Activated CD4-positive, alpha-beta T cell treated with anti-CD3 and anti-CD28 coated beads for 48 hours (primary cell): ENCODE data around the gene RBM34.
"Not testable (repeated sequence)": the region's sequence is repeated elsewhere in the genome, so short reads cannot be mapped to it uniquely, and the experiment has no call there.

ENCODE experiments used
- DNase-seq: peaks from one replicate; pipeline ENCODE4 v3.0.0-alpha.2; 2020

Gene RBM34

DNA sequence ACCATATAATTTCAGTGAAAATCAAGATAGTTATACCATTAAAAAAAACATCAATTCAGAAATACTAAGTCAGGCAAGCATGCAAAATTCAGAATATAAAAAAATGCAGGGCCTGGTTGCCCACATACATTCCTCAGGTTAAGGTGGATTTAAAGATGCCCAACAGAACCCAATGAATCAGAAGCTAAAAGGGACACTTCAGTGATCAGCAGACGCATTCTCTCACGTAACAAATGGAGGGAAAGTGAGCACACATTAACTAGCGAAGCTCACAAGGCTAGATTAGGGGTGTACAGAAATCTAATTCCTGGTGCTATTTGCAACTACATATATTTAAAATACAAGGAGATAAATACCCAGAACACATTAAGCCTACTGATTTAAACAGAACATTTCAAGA lies 49.9 kb downstream of the RBM34 start:
- no peak for DNase-seq

DNA sequence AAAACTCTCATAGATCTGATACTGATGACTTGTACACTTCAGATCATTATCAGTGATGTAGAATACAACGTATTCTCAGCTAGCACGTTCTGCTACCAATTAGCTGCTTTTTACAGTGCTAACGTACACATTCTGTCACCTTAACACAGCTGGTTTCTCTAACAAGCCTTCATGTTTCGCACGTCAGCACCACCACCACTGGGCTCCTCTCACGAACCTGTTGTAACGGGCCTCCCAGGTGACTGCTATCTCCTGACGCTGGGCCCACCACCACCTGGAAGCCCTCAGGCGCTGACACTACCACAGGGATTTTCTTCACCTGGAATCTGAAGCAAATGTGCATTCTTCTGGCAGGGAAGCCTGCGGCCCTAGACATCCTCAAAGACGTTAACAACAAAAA lies 52.2 kb downstream of the RBM34 start:
- DNase-seq, result no peak

- DNase-seq, result no peak
Observed at GRCh38 chr1:235108185-235108593, 52.9 kb downstream of the RBM34 start.

- DNase-seq, result no peak
Observed at GRCh38 chr1:235107368-235108184, 53.5 kb downstream of the RBM34 start.

DNA sequence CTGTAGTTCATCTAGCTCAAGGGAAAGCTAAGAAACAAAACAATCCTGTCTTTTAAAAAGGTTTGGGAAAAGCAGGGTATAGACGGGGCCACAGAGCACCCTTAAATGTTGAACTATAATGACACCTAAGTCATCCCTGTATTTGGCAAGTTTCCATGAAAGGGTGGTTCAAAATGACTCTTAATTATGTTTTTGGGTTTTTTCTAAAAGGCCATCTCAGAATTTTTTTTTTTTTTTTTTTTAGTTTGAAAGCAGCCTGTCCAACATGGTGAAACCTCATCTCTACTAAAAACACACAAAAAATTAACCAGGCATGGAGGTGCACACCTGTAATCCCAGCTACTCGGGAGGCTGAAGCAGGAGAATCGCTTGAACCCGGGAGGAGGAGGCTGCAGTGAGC lies 54.6 kb downstream of the RBM34 start:
- no peak for DNase-seq

- no peak for DNase-seq
Observed at GRCh38 chr1:235105051-235106043, 55.7 kb downstream of the RBM34 start.

DNA sequence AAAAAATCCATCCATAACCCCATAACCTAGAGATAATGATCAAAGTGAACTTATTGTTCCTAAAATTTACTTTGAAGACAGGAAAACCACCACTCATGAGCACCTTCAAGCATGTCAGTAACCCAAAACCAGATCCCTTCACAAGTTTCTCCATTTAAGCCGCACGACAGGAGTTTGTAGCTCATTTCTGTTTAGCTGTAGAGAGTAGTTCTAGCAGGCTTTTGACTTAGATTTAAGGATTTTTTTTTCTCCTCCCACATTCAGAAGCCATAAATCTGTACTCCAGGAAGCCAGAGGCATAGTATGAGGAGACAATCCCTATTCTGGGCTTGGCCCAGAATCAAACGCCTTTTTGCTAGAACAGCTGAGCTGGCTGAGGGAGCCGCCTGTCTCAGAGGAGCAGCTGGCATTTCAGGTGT lies 58.0 kb downstream of the RBM34 start:
- no peak for DNase-seq

DNA sequence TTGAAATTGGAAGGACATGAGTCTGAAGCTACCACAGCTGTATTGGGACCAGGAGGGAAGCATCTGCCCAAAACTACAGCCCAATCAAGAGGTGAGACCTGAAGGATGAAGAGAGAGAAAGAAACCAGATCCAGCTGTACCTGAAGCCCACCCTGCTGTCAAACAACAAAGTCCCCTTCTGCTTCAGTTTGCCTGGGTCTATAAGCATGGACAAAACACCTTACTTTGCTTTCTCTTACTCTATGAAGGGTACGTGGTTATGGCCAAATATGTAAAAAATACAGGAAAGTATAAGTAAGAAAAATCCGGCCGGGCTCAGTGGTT lies 58.8 kb downstream of the RBM34 start:
- DNase-seq, result no peak

- DNase-seq, result no peak
Observed at GRCh38 chr1:235101558-235102258, 59.3 kb downstream of the RBM34 start.

- no peak for DNase-seq
Observed at GRCh38 chr1:235100194-235100772, 60.8 kb downstream of the RBM34 start.

DNA sequence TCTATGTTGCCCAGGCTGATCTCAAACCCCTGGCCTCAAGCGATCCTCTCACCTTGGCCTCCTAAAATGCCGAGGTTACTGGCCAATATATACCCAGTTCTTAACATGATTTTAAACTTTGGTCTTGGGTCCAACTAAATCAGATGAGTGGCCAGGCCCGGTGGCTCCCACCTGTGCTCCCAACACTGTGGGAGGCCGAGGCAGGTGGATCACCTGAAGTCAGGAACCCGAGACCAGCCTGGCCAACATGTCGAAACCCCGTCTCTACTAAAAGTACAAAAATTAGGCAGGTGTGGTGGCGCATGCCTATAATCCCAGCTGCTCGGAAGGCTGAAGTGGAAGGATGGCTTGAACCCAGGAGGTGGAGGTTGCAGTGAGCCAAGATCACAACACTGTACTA lies 62.1 kb downstream of the RBM34 start:
- no peak for DNase-seq

- DNase-seq, result no peak
Observed at GRCh38 chr1:235098547-235098946, 62.5 kb downstream of the RBM34 start.

- DNase-seq, result not testable (repeated sequence)
Observed at GRCh38 chr1:235097501-235097900, 63.5 kb downstream of the RBM34 start.

- no peak for DNase-seq
Observed at GRCh38 chr1:235095938-235096562, 65.0 kb downstream of the RBM34 start.

GRCh38 chr1:235093696-235094592 lies 67.1 kb downstream of the RBM34 start:
- peak; percentile 91 for DNase-seq

- DNase-seq, result no peak
Observed at GRCh38 chr1:235093013-235093695, 67.9 kb downstream of the RBM34 start.

DNA sequence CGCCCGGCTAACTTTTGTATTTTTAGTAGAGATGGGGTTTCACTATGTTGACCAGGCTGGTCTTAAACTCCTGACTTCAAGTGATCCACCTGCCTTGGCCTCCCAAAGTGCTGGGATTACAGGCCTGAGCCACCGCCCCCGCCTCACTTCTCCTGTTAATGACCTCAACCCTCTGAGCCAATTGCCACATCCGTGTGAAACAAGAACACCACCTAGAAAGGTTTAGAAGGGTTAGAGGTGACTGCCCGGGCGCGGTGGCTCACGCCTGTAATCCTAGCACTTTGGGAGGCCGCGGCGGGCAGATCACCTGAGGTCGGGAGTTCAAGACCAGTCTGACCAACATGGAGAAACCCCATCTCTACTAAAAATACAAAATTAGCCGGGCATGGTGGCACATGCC lies 68.6 kb downstream of the RBM34 start:
- not testable (repeated sequence) for DNase-seq

DNA sequence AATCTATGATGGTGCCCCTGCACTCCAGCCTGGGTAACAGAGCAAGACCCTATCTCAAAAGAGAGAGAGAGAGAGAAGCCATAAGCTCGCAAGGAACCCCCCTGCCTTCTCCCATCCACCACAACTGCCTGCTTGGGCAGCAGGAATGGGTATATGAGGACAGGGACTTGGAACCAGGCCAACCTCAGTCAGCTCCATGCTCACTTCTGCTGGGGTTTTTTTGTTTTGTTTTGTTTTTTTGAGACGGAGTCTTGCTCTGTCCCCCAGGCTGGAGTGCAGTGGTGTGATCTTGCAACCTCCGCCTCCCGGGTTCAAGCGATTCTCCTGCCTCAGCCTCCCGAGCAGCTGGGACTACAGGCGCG lies 69.0 kb downstream of the RBM34 start:
- not testable (repeated sequence) for DNase-seq

DNA sequence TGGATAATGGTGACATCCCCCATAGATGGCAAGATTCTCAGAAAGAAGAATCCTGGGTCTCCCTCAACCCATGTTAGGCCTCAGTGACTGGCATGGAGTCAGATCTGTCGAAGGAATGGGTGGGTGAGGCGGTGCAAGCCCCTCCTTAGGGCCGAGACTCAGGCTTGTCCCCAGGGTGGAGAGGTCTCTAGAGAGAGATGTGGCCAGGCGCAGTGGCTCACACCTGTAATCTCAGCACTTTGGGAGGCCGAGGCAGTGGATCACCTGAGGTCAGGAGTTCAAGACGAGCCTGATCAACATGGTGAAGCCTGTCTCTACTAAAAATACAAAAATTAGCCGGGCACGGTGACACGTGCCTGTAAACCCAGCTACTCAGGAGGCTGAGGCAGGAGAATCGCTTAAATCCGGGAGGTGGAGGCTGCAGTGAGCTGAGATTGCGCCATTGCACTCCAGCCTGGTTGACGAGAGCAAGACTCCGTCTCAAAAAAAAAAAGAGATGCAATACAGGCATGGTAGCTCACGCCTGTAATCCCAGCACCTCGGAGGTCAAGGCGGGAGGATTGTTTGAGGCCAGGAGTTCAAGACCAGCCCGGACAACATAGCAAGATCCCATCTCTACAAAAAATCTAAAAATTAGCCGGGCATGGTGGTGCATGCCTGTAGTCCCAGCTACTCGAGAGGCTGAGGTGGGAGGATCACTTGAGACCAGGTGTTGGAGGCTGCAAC lies 69.6 kb downstream of the RBM34 start:
- DNase-seq, result not testable (repeated sequence)
